ENCODE results near the gene NBAS.

DNA sequence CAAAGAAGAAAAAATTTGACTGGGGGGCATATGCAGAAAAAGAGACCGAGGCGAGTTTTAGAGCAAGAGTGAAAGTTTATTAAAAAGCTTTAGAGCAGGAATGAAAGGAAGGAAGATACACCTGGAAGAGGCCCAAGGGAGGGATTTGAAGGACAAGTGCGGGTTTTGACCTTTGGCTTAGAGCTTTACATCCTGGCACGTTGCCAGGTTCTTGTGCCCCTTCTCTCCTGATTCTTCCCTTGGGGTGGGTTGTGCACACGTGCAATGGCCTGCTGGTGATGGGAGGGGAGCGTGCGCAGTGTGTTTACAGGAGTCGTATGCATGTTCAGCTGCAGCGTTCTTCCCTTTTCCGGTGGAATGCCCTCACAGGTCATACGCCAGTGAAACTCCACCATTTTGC is 208.8 kb downstream of the NBAS start:
- no peak for TF ChIP-seq ZC3H11A (IDR thresholded peaks at IDR 0.05)
- no peak for TF ChIP-seq POLR2A (IDR thresholded peaks at IDR 0.05; ENCODE audit: low read length)
- TF ChIP-seq RCOR1 (IDR thresholded peaks at IDR 0.05; ENCODE audit: low read depth, low read length), result no peak
- TF ChIP-seq EHF (CRISPR knock-in tag; IDR thresholded peaks at IDR 0.05), result no peak
- TF ChIP-seq PHF8 (IDR thresholded peaks at IDR 0.05; ENCODE audit: borderline replicate concordance, low read depth), result no peak

Data from A549 (cell line).